NCI-H1694 treated with DMSO at 0.1 percent for 48 hours (cell line): Measurements from ENCODE around the gene JOSD2.

Experiments
- DNase-seq: peaks from one replicate; lab custom pipeline; 2025; lab: John Stamatoyannopoulos, UW

The JOSD2 gene

DNA sequence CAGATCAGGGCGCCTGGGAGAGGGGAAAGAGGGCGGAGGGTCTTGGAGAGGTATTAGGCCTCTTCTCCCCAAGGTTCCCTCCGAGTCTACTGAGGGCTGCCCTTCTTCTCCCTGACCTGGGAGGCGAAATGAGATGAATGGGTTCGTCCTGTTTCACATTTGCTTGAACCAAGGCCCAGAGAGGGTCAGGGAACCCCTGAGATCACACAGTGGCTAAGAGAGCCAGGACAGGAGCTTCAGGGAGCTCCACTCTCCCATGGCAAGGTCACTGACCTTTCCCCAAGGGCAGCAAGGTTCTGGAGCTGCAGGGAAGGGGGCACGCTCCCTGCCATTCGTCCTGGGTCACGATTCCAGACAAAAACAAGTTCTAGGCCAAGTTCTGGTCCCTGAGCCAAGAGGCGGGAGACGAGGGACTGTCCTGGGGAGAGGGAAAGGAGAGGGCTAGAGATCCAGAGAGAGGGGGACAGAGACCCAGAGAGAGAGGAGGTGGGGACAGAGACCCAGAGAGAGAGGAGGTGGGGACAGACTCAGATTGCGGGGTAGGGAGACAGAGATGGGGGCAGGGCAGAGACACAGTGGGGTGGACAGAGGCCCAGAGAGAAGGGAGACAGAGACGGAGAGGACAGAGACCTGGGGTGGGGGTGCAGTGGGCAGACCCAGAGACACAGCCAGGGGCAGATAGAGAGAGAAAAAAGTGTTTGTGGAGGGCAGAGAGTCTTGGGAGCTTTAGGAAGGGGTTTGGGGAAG, 2.2 kb upstream of the JOSD2 start:
- DNase-seq = no peak

DNA sequence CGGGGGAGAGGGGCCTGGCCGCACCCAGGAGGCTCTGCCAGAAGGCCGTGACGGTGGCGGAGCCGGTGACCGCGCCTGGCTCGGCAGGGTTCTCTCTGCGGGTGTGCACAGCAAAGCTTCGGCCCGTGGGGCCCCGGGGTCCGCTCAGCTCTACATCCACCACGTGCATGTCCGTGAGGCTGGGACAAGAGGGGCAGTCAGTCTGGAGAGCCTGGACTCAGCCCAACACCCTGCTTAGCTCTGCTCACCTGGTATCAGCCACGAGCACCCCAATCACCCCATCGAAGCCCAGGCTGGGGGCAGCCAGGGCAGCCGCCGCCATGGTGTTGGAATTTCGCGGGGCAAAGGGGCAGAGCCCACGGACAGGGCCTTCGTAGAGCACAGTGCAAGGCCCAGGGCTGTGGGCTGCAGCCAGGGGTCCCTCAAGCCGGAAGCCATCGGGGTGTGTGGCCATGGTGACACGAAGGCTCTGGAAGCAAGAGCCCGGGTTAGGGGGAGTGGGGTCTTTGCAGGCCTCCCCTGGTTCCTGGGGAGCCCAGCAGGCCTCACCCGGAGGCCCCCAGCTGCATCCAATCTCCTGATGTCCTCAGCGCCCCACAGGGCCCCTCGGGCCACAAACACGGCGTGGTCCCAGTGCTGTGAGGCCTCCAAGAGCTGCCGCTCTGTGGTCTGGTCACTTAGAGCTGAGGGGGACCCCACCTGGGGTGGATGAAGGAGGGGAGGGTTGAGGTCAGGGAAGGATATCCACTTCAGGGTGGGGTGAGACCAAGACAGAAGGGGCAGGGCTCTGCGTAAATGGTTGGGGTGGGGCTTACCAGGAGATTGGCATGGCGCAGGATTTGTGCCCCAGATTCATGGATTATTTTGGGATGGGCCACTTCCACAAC, 1.4 kb upstream of the JOSD2 start:
- DNase-seq = no peak

DNA sequence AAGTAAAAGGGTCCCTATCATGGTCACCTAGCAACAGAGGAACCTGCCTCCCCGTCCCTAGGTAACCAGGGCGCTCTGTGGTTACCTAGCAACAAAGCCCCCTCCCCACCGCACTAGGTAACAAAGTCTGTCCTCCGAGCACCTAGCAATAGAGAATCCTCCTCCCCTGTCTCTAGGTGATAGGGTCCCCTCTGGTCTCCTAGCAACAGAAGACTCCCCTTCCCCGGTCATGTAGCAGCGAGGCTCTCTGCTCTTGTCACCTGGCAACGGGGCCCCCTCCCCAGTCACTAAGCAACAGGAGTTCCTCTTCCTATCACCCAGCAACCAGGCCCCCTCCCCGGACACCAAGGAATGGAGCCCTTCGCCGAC, 307 bp downstream of the JOSD2 start:
- peak; percentile 79 for DNase-seq

DNA sequence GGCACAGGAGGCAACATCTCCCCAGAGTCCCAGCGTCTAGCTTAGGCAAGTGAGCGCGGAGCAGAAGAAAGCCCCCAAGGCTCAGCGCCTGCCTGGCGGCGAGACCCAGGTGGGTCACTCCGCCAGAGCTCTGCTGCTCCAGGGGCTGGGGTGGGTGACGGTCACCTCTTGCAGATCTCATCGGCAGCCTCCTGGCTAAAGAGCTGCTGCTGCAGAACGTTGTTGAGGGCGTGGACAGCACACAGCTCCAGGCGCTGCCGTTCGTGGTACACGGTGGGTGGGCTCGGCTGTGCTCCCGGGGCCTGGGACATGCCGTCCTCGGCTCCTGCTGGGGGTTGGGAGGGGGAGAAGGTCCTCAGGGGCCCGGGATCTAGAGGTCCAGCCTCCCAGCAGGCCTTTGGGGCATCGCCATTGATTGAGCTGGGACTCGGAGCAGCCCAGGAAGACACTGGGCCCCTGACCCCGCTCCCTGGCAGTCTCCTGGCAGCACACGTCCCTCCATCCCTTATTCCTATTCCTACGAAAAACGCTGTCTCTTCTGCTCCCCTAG, 795 bp downstream of the JOSD2 start:
- DNase-seq = no peak

GRCh38 chr19:50509366-50509765, 1.6 kb downstream of the JOSD2 start:
- DNase-seq = no peak

DNA sequence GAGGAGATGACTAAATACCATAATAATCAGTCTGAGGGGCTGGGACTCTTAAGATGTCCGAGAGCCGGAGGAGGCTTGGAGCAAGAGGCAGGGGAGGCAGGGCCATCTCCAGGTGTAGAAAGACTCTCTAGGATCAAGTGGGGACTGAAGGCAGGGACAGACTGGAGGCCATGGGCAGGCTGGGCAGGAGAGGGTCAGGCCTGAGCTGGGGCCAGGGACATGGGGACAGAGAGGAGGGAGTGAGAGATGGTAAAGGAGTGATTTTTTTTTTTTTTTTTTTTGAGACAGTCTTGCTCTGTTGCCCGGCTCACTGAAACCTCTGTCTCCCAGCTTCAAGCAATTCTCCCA, 2.2 kb downstream of the JOSD2 start:
- DNase-seq = no peak

- DNase-seq = no peak
Measured at GRCh38 chr19:50507376-50507775, 3.6 kb downstream of the JOSD2 start.

- DNase-seq = no peak
Measured at GRCh38 chr19:50506700-50507099, 4.3 kb downstream of the JOSD2 start.

DNA sequence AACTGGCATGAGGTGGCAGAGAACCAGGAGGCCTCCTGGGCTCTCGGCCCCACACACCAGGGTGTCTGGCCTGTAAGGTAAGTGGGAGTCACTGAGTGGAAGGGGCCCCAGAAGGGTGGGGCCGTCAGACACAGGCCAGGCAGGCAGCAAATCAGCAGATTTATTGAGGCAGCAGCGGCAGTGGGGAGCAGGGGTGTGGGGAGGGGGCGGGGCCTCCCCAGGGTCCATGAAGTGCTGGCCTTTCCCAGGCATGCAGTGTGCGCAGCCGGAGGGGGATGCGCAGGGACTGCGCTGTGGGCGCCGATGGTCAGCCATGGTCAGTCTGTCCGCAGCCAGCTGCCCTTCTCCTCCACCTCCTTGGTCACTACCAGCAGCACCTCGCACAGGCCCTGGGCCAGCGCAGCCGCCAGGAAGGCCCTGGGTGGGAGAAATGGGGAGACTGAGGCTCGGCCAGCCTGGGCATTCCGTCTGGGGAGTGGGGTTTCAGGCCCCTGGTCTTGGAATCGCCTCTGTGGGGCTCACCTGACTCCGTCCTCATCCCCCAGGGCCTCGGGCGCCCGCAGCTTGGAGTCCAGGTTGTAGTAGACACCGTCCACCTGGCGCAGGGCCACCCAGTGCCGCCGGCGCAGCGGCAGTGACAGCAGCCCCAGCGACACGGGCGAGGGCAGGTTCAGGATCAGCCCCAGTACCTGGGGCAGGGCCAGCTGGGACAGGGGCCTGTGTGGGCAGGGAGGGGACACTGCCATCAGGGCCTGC, 5.0 kb downstream of the JOSD2 start:
- no peak for DNase-seq

- DNase-seq = no peak
Measured at GRCh38 chr19:50501568-50502475, 9.2 kb downstream of the JOSD2 start.

DNA sequence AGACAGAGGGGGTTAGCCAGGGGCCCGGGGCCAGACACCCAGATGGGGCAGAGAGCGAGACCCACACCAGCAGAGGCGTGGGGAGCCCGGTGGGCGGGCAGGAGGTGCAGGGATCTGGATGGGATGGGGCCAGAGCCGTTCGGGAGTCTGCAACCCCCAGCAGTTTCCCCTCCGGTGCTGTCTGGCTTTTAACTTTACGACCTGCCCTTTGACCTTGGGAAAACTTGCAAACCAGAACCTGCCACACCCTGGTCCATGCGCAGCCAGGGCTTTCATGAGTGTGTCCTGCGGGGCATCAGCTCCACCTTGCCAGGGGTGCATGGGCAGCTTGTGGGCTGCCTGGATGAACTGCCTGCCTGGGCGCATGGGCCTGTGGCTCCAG, 9.8 kb downstream of the JOSD2 start:
- DNase-seq = no peak

DNA sequence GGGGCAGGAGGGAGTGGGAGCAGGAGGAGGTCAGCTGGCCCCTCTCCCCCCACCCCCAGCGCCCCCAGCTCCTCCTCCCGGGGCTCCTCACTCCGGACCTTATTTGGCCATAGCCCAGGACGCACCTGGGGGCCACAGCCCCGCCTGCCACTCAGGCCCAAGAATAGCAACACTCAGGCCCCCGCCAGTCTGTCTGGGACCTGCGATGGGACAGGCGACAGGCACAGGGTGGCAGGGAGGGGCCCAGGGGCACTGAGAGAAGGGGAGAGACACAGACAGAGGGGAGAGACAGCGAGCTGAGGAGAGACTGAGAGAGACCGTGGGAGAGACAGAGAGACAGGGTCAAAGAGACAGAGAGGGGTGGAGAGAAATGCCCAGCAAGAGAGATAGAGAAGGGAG, 10.2 kb downstream of the JOSD2 start:
- no peak for DNase-seq

- DNase-seq = no peak
Measured at GRCh38 chr19:50500060-50500752, 10.8 kb downstream of the JOSD2 start.

- no peak for DNase-seq
Measured at GRCh38 chr19:50498219-50499056, 12.6 kb downstream of the JOSD2 start.

- DNase-seq = no peak
Measured at GRCh38 chr19:50497022-50497405, 14.0 kb downstream of the JOSD2 start.

DNA sequence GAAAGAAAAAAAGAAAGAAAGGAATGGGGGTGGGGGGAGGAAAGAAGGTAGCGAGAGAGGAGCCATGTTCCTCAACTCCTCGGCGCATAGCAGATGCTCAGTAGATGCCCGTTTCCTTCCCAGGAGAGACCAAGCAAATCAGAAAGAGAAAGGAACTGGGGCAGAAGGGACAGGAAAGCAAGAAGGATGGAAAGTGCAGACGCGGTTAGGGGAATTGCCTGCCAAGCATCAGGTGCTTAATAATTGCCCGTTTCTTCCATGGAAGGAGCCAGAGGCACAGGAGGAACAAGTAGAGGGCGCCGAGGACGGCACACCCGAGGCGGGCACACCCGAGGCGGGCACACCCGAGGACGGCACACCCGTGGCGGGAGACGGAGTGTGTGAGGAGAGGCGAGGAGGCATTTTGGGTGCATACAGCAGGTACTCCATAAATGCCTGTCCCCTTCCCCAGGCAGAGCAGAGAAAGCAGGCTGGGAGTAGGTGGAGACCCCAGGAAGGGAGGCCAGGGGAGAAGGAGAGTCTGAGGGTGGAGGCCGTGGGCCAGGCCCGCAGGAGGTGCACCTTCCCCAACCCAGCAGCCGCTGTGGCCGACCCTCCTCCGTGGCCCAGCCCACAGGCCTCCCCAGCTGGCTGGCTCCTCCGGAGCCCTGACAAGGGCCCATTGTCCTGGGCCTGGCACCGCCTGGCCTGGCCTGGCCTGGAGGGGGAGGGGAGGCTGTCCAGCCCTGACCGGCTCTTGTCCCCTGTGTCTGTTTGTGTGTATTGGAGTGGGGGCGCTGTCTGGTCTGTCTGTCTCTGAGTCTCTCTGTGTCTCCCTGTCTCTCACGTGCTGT, 14.6 kb downstream of the JOSD2 start:
- DNase-seq = no peak

DNA sequence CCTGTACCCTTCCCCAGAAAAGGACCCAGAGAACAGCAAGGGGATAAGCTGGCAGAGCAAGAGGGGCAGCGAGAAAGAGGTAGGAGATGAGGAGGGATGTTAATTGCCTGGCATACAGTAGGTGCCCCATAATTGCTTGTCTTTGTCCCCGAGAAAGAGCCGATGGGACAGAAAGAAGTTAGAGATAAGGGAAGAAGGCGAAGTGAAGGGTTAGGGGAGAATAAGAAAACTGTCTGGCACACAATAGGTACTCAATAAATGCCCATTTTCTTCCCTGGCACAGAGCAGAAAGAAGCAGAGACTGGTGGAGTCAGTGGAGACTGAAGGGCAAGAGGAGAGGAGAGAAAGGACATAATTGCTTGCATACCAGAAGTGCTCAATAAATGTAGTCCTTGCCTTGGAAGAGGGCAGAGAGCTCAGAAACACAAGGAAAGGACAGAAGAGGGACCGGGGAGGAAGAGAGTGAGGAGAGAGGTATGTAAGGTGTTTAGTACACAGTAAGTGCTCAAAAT, 15.9 kb downstream of the JOSD2 start:
- no peak for DNase-seq

- DNase-seq = no peak
Measured at GRCh38 chr19:50494186-50495019, 16.6 kb downstream of the JOSD2 start.
